HEK293T (cell line): ENCODE data around the gene GPHN.

Source experiments
- FOXM1 ChIP-seq: fragments of 450-650 bp; IDR thresholded peaks from 2 replicates; pipeline ENCODE4 v1.6.1; 2017; ENCODE audit warnings: mild to moderate bottlenecking, borderline replicate concordance
- L3MBTL2 ChIP-seq: fragments of 450-650 bp; conservative IDR thresholded peaks from 2 replicates; pipeline ENCODE4 v1.6.1; 2016; ENCODE audit warnings: mild to moderate bottlenecking
- NFRKB ChIP-seq: fragments of 450-650 bp; IDR thresholded peaks from 2 replicates; pipeline ENCODE4 v1.6.1; 2016; ENCODE audit warnings: mild to moderate bottlenecking, moderate library complexity
- TARDBP ChIP-seq: fragments of 450-650 bp; IDR thresholded peaks from 2 replicates; pipeline ENCODE4 v1.6.1; 2016

DNA sequence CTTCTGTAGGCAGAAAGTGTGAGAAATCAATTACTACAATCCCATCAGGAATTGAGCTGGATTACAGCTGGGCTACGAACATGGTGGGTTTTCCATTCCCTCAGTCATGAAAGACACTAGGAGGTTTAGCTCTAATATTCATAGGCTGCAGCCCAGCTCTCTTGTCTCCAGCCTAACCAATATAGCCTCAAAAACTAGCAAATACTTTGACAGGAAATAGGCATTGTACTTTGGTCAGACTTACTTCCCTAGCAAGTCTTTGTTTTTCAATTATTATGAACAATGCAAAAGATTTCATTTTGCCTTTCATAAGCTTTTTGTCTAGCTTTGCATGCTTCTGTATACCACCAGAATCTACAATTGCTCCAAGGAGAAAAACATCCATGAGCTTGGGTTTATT is 296.2 kb downstream of the GPHN start:
- TF ChIP-seq TARDBP (no peak), L3MBTL2 (no peak), NFRKB (no peak), FOXM1 (no peak)
